Measurements from ENCODE around the gene WDPCP. TPM values are rescaled to one million over a fixed set of nuclear protein-coding genes. Genes with fewer than 3 reads are reported as not detected.
"Not testable (repeated sequence)": the region's sequence is repeated elsewhere in the genome, so short reads cannot be mapped to it uniquely, and the experiment has no call there.

The WDPCP gene
- total RNA-seq, 1 donor from 2014 or later: 4.3 TPM

DNA sequence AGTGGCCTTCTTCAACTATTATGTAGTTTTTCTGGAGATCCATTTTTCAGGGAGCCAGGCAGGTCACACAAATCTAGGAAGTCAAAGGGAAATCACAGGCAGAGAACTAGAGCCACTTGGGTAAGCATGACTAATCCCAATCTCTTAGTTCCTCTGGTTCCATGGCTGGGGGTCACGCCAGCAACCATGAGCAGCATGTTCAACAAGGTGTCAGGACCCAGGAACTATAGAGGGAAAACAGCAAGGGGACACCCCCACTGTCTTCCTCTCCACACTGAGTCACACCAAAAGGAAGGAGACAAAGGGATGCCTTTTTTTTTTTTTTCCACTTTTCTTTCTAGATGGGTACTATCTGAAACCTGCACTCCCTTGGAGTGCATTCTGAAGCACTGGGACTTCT, 286.8 kb downstream of the WDPCP start:
- no peak overlapping the region for H3K27ac Mint-ChIP-seq (ENCODE audit: unreplicated experiment)
- no peaks in the 10 kb centered on the region for H3K27me3 Mint-ChIP-seq (ENCODE audit: unreplicated experiment)
- no peak overlapping the region for H3K4me3 Mint-ChIP-seq (ENCODE audit: unreplicated experiment)
- peaks cover 28% of the 10 kb centered on the region for H3K36me3 Mint-ChIP-seq (ENCODE audit: unreplicated experiment)
- H3K4me1 Mint-ChIP-seq (ENCODE audit: low read depth, unreplicated experiment): no peaks in the 10 kb centered on the region
- DNase-seq: no peak
- H3K9me3 Mint-ChIP-seq (ENCODE audit: unreplicated experiment): peaks cover 9% of the 10 kb centered on the region
- no peak for TF ChIP-seq CTCF (IDR thresholded peaks at IDR 0.05; ENCODE audit: partially characterized antibody, unreplicated experiment)

GRCh38 chr2:63300835-63301234, 287.4 kb downstream of the WDPCP start:
- H3K9me3 Mint-ChIP-seq (ENCODE audit: unreplicated experiment): peaks cover 9% of the 10 kb centered on the region
- H3K36me3 Mint-ChIP-seq (ENCODE audit: unreplicated experiment): peaks cover 28% of the 10 kb centered on the region
- DNase-seq: no peak
- H3K4me1 Mint-ChIP-seq (ENCODE audit: low read depth, unreplicated experiment): no peaks in the 10 kb centered on the region
- TF ChIP-seq CTCF (IDR thresholded peaks at IDR 0.05; ENCODE audit: partially characterized antibody, unreplicated experiment): no peak
- H3K27me3 Mint-ChIP-seq (ENCODE audit: unreplicated experiment): no peaks in the 10 kb centered on the region
- H3K4me3 Mint-ChIP-seq (ENCODE audit: unreplicated experiment): no peak overlapping the region
- no peak overlapping the region for H3K27ac Mint-ChIP-seq (ENCODE audit: unreplicated experiment)

- H3K27me3 Mint-ChIP-seq (ENCODE audit: unreplicated experiment): no peaks in the 10 kb centered on the region
- H3K4me1 Mint-ChIP-seq (ENCODE audit: low read depth, unreplicated experiment): no peaks in the 10 kb centered on the region
- H3K27ac Mint-ChIP-seq (ENCODE audit: unreplicated experiment): no peak overlapping the region
- H3K36me3 Mint-ChIP-seq (ENCODE audit: unreplicated experiment): peaks cover 10% of the 10 kb centered on the region
- TF ChIP-seq CTCF (IDR thresholded peaks at IDR 0.05; ENCODE audit: partially characterized antibody, unreplicated experiment): no peak
- no peak overlapping the region for H3K4me3 Mint-ChIP-seq (ENCODE audit: unreplicated experiment)
- no peaks in the 10 kb centered on the region for H3K9me3 Mint-ChIP-seq (ENCODE audit: unreplicated experiment)
- DNase-seq: no peak
Observed at GRCh38 chr2:63287956-63288355, 300.3 kb downstream of the WDPCP start.

DNA sequence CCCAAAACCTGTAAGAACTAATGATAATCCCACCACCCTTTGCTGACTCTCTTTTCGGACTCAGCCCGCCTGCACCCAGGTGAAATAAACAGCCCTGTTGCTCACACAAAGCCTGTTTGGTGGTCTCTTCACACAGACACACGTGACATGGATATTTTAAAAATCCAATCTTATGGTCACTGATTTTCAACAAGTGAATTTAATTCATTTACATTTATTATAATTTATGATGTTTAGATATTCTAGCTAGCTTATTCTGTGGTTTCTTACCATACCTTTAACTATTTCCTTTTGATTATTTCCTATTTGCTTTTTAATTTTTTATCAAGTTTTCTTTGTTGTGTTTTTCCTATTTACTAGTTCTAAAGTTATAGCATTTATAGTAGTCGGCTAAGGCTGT, 301.8 kb downstream of the WDPCP start:
- peaks cover 10% of the 10 kb centered on the region for H3K36me3 Mint-ChIP-seq (ENCODE audit: unreplicated experiment)
- DNase-seq; H3K27me3 Mint-ChIP-seq (ENCODE audit: unreplicated experiment): not testable (repeated sequence)

GRCh38 chr2:63283273-63283672, 305.0 kb downstream of the WDPCP start:
- Mint-ChIP-seq H3K9me3 (ENCODE audit: unreplicated experiment) (peaks cover 2% of the 10 kb centered on the region), H3K4me3 (ENCODE audit: unreplicated experiment) (no peak overlapping the region), H3K27me3 (ENCODE audit: unreplicated experiment) (no peaks in the 10 kb centered on the region), H3K27ac (ENCODE audit: unreplicated experiment) (no peak overlapping the region), H3K4me1 (ENCODE audit: low read depth, unreplicated experiment) (no peaks in the 10 kb centered on the region), H3K36me3 (ENCODE audit: unreplicated experiment) (peaks cover 18% of the 10 kb centered on the region)
- DNase-seq: no peak
- TF ChIP-seq CTCF (IDR thresholded peaks at IDR 0.05; ENCODE audit: partially characterized antibody, unreplicated experiment): no peak

More for the DNA sequence above, 301.8 kb downstream of the WDPCP start:
- H3K4me3 Mint-ChIP-seq (ENCODE audit: unreplicated experiment); H3K27ac Mint-ChIP-seq (ENCODE audit: unreplicated experiment); H3K9me3 Mint-ChIP-seq (ENCODE audit: unreplicated experiment); H3K4me1 Mint-ChIP-seq (ENCODE audit: low read depth, unreplicated experiment): not testable (repeated sequence)

DNA sequence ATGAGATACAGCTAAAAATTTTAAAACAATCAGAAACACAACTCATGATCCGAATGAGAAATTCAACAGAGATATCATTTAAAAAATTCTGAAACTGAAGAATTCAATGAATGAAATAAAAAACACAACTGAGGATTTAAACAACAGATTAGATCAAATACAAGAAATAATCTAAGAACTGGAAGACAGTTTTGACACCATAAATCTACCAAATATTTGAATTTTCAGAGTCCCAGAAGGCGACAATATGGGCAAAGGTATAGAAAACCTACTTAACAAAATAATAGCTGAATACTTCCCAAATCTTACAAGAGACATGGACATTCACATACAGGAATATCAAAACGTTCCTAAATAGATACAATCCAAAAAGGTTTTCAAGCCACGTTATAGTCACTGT, 315.7 kb downstream of the WDPCP start:
- no peak for TF ChIP-seq CTCF (IDR thresholded peaks at IDR 0.05; ENCODE audit: partially characterized antibody, unreplicated experiment)
- Mint-ChIP-seq H3K27ac (ENCODE audit: unreplicated experiment) (no peak overlapping the region), H3K9me3 (ENCODE audit: unreplicated experiment) (peaks cover 16% of the 10 kb centered on the region), H3K27me3 (ENCODE audit: unreplicated experiment) (peaks cover 2% of the 10 kb centered on the region), H3K4me1 (ENCODE audit: low read depth, unreplicated experiment) (no peaks in the 10 kb centered on the region), H3K4me3 (ENCODE audit: unreplicated experiment) (no peak overlapping the region), H3K36me3 (ENCODE audit: unreplicated experiment) (peaks cover 18% of the 10 kb centered on the region)
- DNase-seq: no peak
